HG02840 (cell line): ENCODE data around the gene PSMC3IP.

Experiments
- ATAC-seq: cut with Tn5 transposase; IDR thresholded peaks from one replicate; pipeline ENCODE4 v1.9.1; 2021; ENCODE audit warnings: mild to moderate bottlenecking, moderate library complexity, moderate number of reproducible peaks; ENCODE audit not compliant: unreplicated experiment, low FRiP score

PSMC3IP gene

DNA sequence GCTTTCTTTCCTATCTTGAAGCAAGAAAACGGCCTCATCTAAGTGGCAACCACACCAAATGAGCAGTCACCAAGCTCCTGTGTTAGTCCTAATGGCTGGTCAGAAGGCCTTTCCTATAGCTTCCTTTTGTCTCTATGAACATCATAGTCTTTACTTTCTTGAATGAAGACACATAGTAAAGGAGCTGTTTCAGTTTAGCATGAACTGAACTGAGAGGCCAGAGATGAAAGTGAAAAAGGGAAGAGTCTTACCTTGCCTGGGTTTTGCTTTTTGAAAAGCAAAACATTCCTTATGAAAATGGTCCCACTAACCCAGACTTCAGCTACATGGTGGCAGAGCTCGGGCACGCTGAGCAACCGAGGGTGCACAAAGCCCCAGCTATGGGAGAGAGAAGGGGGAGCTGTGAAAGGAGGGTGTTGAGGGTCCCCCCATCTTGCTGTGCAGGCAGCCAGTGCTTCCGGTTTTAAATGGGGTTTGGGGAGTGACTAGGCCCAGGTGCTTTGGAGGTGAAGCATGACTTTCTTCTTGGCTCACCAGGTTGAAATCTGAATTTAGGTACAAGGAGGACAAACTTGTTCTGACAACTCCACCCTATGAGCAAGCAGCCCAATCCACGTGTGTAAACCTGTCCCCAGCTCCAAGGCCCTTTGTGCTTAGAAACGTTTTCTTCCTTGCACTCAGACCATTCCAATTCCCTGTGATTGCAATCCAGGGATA, 9.1 kb upstream of the PSMC3IP start:
- no peak for ATAC-seq

DNA sequence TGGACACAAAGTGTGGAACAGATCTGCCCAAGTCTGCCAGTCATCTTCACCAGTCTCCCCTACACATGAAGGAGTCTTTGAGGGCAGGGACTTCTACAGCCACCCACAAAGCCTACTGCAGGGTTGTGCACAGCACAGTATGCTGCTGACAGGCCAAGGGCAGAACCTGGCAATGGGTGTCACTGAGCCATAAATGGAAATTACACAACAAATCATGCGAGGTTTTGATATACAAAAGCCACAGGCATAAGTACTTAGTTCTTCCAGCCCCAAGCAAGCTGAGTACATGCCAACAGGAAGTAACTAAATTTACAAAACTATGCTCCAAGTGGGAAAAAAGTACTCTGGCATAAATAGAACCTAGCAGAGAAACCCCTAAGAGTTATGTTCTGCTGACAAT, 7.8 kb upstream of the PSMC3IP start:
- ATAC-seq, result no peak

DNA sequence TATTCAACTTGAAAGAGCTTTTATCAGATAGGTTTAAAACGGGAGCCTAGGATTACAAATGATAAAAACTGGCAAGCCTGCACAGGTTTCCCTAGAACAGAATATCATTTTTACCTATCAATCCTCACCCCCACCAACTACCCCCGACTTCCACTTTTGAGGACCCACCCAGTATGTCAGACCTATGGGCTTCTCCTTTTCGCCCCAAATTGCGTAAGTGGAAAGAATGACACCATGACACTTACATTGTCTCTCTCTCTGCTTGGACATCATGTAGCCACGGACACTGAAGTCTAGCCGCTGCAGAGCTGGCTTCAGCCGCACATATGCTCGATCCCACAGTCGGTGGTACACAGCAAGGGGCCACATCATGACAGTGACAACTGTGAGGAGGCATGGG, 7.4 kb upstream of the PSMC3IP start:
- no peak for ATAC-seq

DNA sequence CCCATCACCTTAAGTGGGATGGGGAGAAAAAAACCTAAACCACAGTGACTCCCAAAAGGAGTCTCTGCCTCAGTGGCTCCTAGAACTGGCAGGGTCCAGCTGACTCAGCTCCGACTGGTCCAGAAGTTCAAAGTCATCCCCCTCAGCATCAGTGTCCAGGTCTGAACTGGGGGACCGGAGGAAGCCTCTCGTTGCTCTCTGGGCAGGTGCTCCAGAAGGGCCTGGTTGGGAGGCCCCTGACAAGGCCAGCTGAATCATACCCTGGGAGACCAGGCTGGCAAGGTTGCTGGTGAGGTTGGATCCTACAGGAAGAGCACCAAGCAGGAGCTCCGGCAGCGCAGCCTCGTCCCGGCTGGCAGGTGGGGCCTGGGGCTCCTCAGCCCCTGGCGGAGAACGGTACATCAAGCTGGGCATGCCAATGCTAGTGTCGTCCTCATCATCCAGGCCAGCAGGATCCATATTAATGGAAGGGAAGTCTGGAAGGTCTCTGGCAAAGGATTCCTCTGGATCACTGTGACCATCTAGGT, 4.3 kb upstream of the PSMC3IP start:
- no peak for ATAC-seq

DNA sequence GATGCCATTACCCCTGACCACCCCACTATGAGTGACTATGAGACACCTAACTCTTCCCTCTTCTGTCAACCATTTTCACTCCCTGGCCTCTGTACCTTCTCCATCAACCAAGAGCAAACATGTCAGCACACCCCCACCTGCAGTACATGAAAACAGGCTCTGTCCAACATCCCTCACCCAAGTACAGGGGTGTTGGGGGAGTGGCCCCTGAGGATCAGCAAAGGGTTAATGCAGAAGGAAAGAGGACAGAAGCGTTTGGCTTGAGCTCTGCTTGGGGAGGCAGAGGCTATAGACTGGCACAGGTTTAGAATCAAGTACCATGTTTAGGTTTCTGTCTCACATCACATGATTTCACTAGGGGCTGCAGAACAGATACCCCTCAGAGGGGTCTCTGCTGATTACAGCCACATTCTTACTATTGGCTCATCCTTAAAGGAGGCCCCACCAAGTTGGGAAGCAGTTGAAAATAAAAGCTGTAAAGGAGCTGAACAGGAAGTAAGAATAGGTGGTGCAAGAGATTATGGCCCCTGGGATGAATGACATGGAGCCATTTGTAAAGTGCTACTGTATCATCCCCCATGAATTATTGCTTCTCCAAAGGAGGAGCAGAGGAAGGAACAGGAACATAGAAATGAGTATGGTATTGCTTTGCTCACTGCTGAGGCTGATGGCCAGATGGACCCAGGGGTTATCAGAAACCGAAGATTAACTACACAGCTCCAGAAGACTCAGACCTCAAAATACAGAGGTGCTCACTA, 2.4 kb upstream of the PSMC3IP start:
- ATAC-seq, result no peak

DNA sequence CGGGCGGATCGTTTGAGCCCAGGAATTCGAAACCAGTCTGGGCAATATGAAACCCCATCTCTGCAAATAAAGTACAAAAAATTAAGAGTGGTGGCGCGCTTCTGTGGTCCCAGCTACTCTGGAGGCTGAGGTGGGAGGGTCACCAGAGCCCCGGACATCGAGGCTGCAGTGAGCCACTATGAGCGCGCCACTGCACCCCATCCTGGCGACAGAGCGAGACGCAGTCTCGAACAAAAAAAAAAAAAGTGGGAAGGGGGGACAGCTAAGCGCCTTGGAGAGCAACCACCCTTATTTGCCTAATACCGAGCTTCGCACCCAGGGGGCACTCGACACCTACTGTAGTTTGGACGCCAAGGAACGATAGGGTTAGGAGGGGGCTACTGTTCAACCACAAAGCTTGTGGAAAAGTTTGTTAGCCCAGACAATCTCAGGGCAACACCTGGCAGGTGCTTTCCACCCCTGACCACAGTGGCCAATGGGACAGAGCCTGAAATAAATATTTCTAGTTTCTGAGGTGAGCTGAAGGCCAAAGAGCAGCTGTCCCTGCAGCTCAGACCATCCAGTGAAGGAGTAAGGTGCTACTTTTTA, 847 bp upstream of the PSMC3IP start:
- peak; percentile 60 for ATAC-seq

DNA sequence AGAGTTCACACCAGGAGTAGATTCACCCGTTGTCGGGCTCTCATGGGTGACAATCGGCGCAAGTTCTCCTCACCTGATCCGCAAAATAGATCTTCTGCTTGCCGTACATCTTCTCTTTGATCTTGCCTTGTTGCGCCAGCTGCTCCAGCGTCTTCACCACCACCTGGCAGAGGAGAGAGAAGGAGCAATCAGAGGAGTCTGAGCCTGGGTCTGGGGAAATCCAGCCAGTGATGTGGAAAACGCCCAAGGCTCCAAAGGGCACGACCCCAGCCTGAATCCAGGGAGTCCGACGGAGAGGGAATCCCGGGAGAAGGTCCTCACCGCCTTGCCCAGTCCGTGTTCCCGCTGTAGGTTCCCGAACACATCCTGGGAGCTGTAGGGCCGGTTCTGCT, 393 bp downstream of the PSMC3IP start:
- no peak for ATAC-seq

DNA sequence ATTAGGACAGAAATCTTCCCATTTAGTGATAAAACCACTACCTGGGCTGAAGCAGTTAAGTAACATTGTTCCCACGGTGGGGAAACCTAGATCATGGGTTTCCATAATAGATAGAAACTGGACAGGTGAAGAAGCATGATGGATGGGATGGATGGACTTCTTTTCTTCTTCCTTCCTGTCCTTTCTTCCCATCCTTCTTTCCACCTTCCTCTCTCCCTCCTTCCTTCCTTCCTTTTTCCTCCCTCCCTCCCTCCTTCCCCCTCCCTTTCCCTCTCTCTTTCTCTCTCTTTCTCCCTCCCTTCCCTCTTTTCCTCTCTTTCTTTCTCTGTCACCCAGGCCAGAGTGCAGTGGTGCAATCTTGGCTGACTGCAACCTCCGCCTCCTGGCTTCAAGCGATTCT, 3.1 kb downstream of the PSMC3IP start:
- ATAC-seq, result no peak

DNA sequence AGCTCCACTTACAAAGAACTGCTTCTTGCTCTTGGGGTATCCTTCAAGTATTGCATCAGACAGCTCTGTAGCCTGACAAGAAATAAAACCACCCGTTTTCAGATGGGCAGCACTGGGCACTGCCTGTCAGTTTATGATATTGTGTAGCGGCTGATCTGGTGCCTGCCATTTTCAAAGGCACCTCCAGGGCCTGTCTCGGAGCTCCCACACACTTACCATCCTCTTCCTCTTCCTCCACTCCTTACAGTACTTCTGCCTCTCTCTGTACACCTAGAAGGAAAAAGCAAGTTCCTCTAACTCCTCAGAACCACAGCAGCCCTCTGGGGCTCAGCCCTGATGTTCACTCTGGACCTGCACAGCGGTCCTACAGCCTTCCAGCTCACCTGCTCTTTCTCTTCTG, 4.4 kb downstream of the PSMC3IP start:
- ATAC-seq, result no peak

DNA sequence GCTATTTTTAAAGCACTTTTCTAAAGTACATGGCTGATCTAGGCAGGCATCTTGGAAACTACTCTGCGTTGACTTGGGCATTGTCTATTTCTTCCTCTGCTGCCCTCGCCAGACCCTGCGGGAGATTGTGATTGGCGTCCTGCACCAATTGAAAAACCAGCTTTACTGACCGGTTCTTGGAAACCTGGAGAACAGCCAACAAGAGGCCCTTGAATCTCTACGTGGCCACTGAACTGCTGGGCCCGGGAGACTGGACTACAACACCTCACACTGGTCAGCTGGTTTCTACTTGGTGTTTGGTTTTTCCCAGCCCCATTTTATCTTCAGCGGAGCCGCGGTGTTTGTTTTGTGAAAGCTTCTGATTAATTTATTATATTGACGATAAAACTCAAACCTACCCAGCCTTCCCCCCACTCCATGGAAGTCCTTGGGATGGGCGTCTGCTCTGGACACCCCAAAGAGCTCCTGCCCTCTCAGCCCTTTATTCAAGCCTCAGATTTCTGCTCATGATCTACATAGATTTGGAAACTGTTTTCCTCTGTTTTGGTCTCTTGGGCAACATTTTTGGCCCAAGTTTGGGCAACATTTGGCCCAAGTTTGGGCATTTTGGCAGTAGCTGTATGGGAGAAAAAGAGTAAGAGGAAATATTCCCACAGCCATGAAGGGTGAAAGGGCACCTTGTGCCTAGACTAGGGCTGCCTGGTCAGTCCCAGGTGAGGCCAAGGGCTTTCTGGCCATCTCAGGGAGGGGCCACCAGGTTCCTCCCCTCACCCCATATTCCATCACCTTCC, 5.9 kb downstream of the PSMC3IP start:
- ATAC-seq, result no peak

DNA sequence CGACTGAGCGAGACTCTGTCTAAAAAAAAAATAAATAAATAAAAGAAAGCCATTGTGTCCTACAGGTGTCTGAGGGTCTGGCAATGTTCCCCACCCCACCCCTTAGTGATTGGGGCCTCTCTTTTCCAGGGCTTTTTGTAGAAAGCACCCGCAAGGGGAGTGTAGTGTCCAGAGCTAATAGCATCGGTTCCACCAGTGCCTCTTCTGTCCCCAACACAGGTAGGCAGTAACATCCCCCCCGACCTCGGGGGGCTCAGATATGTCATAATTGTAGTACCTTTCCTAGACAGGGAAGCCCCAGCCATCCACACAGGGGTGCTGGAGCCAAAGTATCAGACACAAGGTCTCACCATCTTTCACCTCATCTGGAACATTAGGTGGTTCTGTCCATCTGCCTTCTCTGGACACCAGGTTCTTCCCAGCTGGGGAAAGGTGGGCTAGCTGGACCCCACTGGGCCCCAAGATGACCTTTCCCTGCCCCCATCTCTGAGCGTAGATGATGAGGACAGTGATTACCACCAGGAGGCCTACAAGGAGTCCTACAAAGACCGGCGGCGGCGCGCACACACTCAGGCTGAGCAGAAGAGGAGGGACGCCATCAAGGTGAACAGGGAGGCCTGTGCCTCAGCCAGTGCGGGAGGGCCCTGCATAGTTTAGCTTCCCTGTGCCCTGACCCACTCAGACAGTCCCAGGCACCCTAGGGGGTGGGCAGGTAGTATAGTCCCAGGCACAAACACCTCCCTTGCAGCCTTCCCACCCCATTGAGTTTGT, 9.0 kb downstream of the PSMC3IP start:
- ATAC-seq, result no peak

DNA sequence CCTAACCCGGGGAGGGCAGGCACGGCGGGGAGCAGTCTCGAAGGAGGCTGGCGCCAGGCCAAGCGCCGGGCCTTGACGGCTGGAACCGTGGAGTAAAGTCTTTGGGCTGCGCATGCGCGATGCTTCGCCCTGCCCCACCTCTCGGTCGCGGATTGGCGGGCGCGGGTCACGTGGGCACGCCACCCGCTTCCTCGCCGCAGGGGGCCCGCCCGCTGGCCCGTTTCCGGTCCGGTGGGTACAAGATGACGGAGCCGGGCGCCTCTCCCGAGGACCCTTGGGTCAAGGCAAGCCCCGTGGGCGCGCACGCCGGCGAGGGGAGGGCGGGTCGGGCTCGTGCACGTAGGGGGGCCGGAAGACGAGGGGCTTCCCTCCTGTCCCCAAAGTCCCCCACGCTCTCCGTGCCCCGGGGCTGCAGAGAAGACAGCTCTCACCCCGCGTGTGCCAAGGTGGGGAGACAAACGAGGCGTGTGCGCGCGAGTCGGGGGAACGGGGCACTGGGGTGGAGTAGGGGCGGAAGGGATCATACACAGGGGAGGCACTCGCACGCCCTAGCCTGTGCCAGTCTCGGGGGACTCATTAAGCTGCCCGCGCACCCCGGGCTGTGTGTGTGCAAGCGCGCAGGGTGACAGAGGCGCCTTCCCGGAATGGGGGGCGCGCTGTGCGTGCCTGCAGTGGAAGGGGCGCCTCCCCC, 10.5 kb downstream of the PSMC3IP start, which contains the start of gene MLX:
Gene MLX, plus strand, starts transcription at position 218 of the 691 bp plus-strand sequence. Its CDS starts 25 bp downstream, at position 243.
- peak; percentile 63 for ATAC-seq

DNA sequence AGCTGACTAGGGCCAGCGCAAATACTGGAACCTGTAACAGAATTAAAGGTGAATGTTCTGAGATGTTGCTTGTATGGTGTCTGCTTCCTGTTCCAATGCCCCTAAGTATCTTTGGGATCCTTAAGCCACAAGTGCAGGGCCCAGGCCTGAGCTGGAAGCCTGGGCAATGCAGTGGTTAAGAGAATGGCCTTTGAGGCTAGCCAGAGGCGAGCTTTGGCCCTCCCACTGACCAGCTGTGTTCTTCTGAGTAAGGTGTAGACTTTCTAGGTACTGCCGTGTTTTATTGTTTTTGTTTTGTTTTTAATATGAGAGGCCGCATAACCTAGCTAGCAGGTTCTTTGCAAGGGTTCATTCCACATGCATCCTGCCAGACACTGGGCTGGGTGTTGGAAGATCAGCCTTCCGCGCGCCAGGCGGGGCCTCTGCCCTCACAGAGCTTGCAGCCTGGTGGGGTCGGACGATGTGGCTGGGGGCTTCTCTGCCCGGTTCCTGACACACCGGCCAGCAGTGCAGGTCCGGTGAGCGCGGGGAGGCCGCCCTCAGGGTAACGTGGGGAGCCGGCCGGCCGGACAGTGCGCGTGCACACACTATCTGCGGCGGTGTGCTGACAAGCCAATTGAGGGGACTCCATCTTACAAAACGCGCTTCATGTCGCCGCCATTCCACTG, 11.2 kb downstream of the PSMC3IP start:
- ATAC-seq, result no peak

DNA sequence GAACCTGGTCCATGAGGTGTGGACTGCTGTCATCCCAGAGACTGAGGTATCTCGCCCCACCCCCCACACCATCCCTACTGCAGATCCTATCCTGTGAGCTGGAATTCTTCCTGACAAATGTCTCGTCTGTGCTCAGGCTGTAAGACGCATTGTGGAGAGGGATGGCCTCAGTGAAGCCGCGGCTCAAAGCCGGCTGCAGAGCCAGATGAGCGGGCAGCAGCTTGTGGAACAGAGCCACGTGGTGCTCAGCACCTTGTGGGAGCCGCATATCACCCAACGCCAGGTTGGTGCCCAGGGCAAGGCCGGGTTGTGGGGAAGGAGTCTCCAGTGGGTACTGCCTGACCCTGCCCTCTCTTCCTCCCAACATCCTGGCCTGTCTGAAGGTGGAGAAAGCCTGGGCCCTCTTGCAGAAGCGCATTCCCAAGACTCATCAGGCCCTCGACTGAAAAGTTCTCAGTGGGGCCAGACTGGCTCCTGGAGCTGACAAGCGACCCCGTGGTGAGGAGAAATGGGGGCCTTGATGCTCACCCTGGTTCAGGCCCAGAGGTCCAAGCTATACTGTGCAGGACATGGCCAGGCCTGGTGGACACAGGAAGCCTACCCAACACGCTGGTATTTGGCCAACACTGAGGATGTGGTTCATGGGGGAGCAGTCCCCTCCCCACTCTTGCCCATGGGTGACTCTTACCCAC, 11.9 kb downstream of the PSMC3IP start:
- no peak for ATAC-seq

DNA sequence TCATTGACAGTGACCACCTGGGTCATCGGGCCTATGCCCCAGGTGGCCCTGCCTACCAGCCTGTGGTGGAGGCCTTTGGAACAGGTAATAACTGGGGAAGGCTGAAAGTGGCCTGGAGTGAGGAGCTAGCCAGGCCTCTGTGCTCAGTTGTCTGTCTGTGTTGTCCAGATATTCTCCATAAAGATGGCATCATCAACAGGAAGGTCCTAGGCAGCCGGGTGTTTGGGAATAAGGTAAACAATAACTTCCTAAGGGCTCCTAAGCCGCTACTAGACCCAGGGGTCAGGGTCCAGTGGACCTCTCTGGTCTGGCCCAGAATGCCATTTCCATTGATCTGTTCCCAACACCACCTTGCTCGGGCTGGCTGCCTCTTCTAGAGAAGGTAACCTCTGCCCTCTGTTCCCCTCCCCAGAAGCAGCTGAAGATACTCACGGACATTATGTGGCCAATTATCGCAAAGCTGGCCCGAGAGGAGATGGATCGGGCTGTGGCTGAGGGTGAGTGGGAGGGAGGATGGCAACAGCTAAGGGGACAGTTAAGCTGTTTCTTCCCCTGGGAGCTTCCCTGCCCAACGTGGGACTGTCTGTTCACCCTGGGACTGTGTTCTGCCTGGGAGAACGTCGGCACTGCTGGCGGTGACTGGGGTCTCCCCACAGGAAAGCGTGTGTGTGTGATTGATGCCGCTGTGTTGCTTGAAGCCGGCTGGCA, 12.6 kb downstream of the PSMC3IP start:
- no peak for ATAC-seq

DNA sequence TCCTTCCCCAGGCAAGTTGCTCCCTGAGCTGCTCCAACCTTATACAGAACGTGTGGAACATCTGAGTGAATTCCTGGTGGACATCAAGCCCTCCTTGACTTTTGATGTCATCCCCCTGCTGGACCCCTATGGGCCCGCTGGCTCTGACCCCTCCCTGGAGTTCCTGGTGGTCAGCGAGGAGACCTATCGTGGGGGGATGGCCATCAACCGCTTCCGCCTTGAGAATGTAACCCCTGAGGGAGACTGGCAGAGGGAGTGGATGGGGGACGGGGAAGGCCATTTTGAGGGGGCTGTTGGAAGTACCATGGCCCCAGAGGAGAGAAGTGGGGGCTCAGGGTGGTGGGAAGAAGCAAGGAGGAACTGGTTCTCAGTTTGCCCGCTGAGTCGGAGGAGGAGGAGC, 13.6 kb downstream of the PSMC3IP start:
- no peak for ATAC-seq

DNA sequence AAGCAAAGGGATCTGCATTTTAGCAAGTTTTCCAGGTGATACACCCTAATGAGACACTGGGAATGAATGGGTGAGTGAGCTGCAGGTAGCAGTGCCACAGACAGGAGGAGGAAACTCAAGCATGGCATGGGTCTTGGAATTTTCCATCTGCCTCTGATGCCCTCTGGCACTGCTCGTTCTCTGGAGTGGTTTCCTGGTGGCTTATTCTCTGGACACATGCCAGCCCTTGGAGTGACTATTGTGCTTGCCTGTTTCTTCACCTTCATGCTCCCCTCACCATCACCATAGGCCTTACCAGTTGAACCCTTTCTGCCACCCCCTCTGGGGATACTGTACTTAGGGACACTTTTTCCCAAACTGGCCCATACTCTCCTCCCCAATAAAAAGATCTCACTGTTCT, 14.0 kb downstream of the PSMC3IP start:
- ATAC-seq, result no peak

DNA sequence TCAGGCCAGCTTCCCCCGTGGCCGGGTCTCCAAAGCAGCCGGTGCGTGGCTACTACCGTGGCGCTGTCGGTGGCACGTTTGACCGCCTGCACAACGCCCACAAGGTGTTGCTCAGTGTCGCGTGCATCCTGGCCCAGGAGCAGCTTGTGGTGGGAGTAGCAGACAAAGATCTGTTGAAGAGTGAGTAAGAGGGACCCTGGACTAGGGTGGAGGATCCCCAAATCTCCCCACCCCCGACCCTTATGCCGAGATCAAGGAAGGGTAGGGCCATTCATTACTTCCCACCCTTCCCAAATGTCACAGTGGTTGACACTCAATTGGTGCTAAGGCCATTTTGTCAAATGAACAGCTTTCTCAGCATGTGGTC, 14.4 kb downstream of the PSMC3IP start:
- no peak for ATAC-seq
